IPS-11a (cell line): Measurements from ENCODE around the gene ANKS3.
"Not testable (repeated sequence)": the region's sequence is repeated elsewhere in the genome, so short reads cannot be mapped to it uniquely, and the experiment has no call there.

Experiments used
- H3K4me3 ChIP-seq: one replicate; pipeline ENCODE4 v1.5.1; 2013; ENCODE audit warnings: low read depth, low read length, control low read depth

ANKS3 gene

DNA sequence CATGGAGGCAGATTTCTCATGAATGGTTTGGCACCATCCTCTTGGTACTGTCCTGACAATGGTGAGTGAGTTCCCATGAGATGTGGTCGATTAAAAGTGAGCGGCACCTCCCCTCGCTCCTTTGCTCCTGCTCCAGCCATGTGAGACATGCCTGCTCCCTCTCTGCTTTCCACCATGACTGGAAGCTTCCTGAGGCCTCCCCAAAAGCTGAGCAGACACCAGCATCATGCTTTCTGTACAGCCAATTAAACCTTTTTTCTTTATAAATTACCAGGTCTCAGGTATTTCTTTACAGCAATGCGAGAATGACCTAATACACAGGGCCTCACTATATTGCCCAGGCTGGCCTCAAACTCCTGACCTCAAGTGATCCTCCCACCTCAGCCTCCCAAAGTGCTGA lies 20.8 kb upstream of the ANKS3 start:
- no peak overlapping the region for H3K4me3 ChIP-seq

DNA sequence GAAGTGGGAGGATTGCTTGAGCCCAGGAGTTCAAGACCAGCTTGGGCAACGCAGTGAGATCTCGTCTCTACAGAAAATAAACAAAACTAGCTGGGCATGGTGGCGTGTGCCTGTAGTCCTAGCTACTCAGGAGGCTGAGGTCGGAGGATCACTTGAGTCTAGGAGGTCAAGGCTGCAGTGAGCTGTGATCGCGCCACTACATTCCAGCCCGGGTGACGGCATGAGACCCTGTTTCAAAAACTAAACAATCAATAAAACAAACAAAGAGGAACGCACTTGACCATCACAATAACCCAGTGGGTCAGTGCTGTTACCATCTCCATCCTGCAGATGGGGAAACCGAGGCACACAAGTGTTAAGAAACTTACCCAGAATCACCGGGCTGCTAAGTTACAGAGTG lies 19.2 kb upstream of the ANKS3 start:
- no peak overlapping the region for H3K4me3 ChIP-seq

DNA sequence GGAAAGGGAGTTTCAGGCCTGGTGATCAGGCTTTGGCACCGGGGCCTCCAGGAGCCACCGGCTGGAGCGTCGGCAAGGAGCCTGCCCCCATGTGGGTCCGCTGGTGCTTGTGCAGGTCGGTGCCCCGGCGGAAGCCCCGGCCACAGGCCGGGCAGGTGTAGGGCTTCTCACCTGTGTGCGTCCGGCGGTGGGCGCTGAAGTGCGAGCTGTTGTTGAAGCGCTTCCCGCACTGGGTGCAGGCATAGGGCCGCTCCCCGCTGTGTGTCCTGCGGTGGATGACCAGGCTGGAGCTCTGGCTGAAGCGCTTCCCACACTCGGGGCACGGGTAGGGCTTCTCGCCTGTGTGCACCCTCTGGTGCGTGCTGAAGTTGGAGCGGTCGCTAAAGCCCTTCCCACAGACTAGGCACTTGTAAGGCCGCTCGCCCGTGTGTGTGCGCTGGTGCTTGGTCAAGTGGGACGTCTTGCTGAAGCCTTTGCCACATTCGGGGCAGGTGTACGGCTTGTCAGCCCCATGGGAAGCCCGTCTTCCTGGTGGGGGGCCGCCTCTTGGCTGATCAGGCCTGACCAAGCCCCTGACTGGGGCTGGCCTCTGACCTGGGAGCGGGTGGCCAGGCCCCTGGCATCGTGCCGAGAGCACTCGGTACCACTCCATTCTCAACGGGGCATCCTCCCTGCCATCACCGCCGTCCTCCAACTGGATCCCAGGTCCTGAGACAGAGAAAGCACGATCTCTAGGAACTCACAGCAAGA lies 18.5 kb upstream of the ANKS3 start:
- no peak overlapping the region for H3K4me3 ChIP-seq

DNA sequence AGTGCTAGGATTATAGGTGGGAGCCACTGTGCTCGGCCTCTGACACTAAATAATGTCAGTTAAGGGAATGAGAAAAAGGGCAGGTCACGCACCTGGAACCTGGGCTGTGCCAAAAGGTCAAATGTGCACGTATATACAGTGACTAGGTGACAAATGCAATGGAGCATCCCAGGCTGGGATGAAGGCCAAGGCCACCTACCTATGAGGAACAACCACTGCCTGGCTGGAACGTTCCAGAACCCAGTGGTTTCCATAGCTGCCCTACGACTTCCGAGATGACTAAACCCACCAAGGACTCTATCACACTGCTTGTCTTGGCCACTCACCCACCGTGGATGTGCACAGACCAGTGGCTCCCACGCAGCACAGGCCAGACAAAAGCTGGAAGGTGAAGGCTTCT lies 16.8 kb upstream of the ANKS3 start:
- H3K4me3 ChIP-seq: no peak overlapping the region

DNA sequence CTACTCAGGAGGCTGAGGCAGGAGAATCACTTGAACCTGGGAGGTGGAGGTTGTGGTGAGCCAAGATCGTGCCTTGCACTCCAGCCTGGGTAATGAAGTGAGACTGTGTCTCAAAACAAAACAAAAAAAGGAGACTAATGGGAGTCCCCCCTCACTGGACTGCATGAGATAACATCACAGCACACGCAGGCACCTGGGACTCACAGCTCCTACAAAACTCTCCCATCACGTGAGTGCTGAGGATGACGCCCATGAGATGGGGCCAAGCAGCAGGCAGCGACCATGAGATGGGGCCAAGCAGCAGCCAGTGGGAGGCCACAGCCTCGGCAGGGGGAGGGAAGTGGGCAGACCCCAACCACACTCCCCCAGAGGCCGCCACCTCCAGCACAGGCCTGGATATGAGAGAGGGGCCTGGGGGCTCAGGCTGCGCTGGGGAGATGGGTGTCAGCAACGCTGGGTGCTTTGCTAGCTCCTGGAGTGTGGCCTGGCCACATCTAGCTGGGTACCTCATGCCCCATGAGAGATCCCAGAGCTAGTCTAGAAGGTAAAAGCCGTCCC lies 15.7 kb upstream of the ANKS3 start:
- H3K4me3 ChIP-seq: no peak overlapping the region

DNA sequence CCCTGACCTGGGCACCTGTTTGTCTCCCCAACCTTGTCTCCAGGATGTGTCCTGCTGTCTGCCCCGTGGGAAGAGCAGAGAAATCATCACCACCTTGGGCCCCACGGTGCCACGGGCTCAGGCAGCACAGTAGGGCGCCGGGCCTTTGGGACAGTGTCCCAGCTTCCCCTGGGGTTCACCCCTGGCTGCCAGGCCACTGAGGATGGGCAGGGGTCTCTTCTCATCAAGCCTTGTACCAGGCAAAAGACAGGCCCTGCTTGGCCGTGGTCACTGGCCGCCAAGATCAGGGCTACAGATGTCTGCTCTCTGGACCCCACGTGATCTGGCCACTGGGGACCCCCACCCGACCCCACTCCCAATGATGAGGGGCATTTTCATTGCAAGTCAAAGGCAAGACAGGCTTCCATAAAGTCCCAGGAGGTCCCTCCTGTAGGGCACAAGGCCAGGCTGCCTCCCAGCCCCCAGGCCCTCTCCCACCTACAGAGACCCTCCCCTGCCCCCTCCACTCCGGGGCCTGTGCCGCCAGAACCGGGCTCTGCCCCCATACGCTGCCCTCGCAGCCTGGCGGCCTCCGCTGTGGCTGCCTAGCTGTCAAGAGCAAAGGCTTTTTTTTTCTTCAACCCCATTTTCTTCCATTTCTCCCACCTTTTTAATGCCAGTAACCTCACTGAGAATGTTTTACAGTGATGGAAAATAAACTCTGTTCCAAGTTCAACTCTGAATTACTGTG lies 14.8 kb upstream of the ANKS3 start:
- no peak overlapping the region for H3K4me3 ChIP-seq

DNA sequence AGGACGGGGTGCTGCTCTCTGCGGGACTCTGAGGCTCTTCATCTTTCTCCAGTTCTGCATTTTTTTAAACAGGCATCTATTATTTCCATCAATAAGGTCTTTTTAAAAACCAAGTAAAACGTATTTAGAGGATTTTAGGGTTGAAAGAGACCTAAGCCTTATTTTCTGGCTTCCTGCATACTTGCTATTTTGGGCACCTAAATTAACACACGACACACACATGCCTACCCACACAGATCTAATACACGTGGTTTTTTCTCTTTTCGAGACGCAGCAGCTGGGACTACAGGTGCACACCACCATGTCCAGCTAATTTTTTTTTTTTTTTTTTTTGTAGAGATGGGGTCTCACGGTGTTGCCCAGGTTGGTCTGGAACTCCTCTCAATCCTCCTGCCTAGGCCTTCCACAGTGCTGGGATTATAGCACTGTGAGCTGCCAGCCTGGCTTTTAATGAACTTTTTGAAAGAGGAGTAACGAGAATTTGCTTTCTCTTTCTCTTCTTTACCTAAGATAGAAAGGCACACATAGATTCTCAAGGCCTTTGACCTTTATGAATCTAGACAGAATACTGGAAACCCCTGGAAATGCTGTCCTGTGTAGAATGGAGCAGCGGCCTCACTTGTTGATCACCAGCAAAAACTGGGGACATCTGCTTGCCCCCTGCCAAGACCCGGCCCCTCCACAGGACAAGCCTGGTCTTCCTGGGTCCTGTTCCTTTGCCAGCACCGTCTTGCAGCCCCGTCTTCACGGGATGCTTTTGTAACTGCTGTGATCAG lies 14.0 kb upstream of the ANKS3 start:
- H3K4me3 ChIP-seq: no peak overlapping the region

DNA sequence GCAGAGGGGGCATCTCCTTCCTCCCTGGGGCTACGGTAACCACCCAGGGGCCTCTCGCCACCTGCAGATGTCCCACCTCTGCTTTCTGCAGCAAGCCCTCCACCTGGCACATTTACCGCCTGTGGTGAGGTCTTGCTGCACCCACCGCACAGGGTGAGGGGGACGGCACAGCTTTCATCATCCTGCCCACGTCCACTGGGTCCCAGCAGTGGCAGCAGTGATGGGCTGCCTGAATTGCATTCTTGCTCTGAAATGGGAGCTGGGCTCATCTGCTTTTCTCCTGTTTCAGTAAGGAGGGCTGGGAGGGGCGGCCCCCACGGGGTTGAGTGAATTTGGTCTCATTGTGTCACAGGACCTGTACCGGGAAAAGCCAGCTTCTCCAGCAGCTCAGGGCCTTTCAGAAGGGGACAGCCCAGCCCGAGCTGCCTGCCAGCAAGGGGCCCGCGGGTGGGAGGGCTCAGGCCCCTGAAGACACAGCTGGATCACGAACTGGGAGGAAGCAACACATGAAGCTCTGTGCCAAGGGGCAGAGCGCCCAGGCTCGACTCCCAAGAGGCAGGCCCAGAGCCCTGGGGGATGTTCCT lies 13.0 kb upstream of the ANKS3 start:
- H3K4me3 ChIP-seq: no peak overlapping the region

DNA sequence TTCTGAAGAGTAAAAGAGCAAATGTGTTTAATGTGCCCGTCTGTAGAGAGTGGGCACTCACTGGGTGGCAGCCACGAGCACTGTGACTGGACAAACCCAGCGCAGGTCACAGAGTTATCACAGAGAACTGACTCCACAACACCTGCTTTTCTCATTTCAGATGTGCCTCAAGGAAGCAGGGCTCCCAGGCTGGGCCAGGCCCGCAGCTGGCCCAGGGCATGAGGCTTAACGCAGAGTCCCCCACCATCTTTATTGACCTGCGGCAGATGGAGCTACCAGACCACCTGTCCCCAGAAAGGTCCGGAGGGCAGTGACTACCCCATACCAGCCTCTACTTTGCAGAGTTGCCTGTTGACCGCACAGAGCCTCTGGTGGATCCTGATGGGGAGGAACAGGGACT lies 12.1 kb upstream of the ANKS3 start:
- H3K4me3 ChIP-seq: no peak overlapping the region

DNA sequence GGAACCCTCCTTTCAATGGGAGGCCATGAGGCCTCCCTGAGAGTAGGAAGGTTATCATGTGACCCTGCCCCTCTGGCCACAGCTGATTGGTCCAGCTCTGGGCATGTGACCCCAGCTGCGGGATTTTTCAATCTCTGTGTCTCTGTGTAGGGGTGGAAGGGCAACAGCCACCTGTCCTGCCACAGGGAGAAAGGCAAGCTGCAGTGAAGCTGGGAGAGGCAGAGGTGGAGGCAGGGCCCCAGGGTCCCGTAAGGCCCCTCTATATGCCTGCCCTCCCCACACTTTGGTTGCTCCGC lies 11.2 kb upstream of the ANKS3 start:
- H3K4me3 ChIP-seq: no peak overlapping the region

DNA sequence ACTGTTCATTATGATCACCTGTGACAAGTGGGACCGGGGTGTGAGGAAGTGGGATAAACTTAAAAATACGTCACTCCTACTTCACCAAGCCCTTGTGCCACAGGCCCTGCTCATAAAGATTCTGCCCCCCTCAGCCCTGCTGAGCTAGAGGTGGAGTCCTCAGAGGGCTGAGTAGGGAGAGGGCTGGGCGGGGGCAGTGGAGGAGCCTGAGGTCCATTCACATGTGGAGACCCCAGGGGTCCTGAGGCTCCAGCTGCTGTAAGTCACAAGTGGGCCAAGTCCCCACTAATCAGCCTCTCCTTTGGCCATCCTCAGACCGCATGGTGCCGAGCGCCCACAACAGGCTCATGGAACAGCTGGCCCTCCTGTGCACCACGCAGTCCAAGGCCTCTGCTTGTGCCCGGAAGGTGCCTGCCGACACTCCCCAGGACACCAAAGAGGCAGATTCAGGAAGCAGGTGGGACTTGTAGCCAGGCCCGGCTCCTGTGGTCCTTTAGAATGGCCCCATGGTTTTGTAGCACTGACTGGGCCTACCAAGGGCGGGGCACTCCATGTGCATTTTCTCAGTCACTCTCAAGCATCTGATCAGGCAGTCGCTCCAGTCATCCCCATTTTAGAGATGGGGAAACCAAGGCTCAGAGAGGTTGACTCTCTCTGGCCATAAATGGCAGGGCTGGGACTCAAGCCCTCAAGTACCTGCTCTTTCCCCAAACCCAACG lies 10.6 kb upstream of the ANKS3 start:
- H3K4me3 ChIP-seq: no peak overlapping the region

DNA sequence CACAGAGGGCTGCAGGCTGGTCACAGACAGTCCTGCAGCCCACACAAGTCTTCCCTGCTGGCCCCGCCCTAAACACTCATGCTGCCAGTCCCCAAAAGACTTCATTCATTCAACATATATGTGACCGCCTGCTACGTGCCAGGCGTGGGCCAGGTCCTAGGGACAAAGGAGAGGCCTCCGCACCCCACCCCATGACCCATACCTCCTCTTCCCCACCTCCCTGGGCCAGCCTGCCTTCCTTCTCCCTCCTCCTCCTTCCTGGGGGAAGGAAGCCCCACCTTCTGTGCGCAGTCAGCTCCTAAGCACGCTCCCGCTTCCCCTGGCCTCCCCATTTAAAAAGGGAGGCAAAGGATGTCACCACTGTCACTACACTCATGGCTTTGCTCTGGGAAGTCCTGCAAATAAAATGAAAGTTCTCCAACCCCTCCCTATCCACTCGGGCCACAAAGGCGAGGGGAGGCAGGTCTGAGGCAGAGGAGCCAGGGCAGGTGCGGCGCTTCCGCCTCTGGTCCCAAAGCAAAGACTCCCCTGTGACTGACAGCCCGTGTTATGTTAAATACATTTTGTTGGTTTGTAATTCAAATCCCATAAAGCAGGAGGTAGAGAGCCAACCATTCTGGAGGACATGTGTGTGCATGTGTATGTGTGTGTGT lies 9.3 kb upstream of the ANKS3 start:
- H3K4me3 ChIP-seq: no peak overlapping the region

DNA sequence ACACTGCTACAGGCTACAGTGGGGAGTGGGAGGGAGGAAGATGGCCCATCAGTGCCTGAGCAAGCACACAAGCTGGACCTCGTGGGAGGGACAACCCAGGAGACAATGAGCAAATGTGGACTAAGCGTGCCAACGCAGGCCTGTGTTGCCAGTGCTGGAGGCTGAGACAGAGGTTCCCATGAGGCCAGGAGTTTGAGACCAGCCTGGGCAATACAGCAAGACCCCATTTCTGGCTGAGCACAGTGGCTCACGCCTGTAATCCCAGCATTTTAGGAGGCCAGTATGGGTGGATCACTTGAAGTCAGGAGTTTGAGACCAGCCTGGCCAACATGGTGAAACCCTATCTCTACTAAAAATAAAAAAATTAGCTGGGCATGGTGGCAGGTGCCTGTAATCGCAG lies 4.3 kb upstream of the ANKS3 start:
- H3K4me3 ChIP-seq: not testable (repeated sequence)

DNA sequence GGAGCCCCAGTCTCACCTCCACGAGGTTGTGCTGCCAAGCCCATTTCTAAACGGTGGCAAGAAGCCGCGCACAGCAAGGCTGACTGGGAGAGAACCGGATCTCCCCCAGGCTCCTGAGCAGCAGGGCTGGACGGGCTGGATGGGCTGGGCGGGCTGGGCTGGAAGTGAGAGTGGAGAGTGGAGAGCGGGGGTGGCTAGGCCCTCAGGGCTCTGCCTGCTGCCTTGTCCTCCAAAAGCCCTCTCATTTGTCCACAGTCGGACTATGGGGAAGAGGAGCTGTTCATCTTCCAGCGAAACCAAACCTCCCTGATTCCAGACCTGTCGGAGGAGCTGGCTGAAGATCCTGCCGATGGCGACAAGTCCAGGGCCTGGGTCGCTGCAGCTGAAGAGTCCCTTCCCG lies 3.5 kb upstream of the ANKS3 start:
- H3K4me3 ChIP-seq: no peak overlapping the region

DNA sequence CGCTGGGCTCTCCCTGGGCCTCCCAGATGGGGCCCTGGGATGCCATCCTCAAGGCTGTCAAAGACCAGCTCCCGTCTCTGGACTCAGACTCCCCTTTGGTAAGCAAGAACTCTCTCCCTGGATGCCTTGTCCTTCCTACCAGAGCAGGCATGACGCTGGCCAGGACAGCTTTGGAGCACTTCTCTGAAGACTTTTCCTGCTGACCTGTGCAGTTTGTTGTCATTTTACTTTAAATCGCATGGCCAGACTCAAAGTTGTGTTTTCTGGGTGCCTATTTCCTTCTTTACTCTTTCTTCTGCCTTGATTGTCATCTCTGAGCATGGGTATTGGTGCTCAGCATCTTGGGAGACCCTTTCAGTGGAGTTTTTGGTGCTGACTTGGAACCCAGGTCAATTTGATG lies 2.5 kb upstream of the ANKS3 start:
- H3K4me3 ChIP-seq: no peak overlapping the region

DNA sequence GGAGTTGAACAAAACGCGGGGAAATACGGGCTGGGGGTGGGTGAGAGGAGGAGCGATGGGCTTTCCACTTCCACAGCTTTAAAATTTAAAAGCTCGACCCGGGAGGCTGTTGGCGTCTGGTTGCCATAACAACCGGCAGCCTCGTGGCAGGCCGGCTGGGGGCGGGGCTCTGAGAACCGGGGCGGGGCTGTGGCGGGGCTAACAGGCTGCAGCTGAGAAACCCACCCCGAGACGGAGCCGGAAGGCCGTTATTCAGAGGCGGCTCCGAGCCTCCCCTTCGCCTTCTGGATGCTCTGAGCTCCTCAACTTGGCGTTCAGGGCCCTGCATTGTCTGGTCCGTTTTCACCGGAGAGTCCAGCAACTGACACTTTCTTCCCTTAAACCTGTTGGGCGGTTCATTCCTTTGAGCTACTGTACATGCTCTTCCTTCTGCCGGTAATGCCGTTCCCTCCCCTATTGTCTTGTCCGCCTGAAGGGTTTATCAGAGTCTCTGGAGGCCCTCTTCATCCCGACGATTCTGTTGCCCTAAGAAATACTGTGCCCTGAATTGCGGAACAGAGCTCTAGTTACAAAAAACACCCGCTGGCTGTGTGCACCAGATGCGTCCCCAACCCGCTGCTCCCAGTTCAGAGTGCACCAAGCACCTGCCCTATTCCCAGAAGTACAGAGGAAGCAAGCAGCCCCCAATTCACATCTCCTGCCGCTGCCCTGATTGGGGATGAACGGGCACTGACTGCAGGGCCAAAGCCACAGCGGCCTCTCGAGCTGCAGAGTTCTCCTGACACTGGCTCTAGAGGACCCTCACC lies 862 bp upstream of the ANKS3 start:
- H3K4me3 ChIP-seq: peak overlapping the region; percentile 92

DNA sequence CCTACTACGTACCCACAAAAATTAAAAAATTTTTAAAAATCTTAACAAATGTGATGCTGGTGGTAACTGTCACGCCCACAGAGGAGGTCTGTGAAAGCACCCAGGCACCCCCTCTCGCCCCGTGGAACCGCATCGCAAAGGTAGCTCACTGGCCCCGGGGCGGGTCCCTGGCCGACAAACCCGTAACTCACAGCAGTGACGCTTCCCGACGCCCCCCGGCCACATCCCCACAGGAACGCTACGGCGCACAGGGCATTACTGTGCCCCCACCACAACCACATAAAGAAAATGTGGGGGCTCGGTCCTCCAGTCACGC lies 366 bp downstream of the ANKS3 start:
- peak overlapping the region; percentile 92 for H3K4me3 ChIP-seq

DNA sequence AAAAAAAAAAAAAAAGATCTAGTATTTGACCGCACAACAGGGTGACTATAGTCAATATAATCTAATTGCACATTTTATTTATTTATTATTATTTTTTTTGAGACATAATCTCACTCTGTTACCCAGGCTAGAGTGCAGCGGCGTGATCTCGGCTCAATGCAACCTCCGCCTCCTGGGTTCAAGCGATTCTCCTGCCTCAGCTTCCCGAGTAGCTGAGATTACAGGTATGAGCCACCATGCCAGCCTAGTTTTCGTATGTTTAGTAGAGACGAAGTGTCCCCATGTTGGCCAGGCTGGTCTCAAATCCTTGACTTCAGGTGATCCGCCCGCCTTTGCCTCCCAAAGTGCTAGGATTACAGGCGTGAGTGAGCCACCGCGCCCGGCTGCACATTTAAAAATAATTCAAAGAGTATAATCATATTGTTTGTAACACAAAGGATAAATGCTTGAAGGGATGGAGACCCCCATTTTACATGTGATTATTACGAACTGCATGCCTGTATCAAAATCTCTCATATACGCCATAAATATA lies 794 bp downstream of the ANKS3 start:
- peak overlapping the region; percentile 92 for H3K4me3 ChIP-seq

DNA sequence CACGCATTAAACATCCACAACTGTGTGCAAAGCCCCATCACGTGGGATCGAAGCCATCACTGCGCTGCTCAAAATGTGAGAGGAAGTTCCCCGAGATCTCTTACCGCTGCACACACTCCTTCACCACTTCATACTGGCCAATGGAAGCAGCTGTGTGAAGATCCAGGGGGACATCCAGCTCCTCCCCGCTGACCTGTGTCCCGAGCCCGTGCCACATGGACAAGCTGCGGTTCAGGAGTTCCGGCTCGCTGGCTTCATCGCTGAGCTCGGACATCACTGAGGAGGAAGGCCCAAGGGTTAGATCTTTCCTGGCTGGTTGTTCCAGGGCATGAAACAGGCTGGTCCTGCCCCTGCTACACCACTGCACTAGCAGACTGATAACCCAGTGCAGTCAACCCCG lies 4.2 kb downstream of the ANKS3 start:
- no peak overlapping the region for H3K4me3 ChIP-seq
